SK-N-SH (cell line): ENCODE measurements around the gene ARHGEF17. TPM values are rescaled to one million over a fixed set of nuclear protein-coding genes. Genes with fewer than 3 reads are reported as not detected.

ENCODE experiments used
- CTCF ChIA-PET: fragments of 300-600, 350-600 bp; formaldehyde crosslinking; extraction: SDS; loops from one replicate; lab custom pipeline; 2021; lab: Yijun Ruan, JAX
- POLR2A ChIA-PET: fragments of 350-600 bp; sonication (Branson Sonifier 250); formaldehyde crosslinking; extraction: SDS; loops from one replicate; lab custom pipeline; 2020; ENCODE audit warnings: antibody characterized with exemption, inconsistent platforms; lab: Yijun Ruan, JAX
- DNase-seq: peaks from one replicate; pipeline ENCODE4 v3.0.0; 2012
- H2AFZ ChIP-seq: fragments of 200-600 bp; sonication (generic); 2 replicates; pipeline ENCODE4 v1.8.1; 2016; ENCODE audit warnings: antibody characterized with exemption, mild to moderate bottlenecking, low read depth
- H3F3A ChIP-seq: fragments of 200-600 bp; sonication (generic); replicated peaks from 2 replicates; pipeline ENCODE3; 2016; ENCODE audit warnings: antibody characterized with exemption, mild to moderate bottlenecking; ENCODE audit not compliant: insufficient read depth
- H3K27ac ChIP-seq, 2 experiments: fragments of 200-500 bp in 1 of 2; fragments of 200-600 bp in 1 of 2; sonication (Bioruptor generic) in 1 of 2; sonication (generic), shearing (Covaris generic) in 1 of 2; 2 replicates each; pipeline versions ENCODE4 v1.5.1 to v1.6.1; 2014 to 2016; ENCODE audit warnings: low read depth in 2 of 2, inconsistent platforms in 1 of 2, low read length in 1 of 2, mild to moderate bottlenecking in 1 of 2, mixed read lengths in 1 of 2
- H3K27me3 ChIP-seq: fragments of 200-600 bp; sonication (generic), shearing (Covaris generic); 2 replicates; pipeline ENCODE4 v1.6.1; 2016; ENCODE audit warnings: mixed run types; ENCODE audit not compliant: insufficient read depth
- H3K36me3 ChIP-seq, 2 experiments: fragments of 200-500 bp in 1 of 2; fragments of 200-600 bp in 1 of 2; sonication (Bioruptor generic) in 1 of 2; sonication (generic) in 1 of 2; replicated peaks in 1 of 2; 2 replicates each; pipeline versions ENCODE3 to v1.5.1; 2014 to 2016; ENCODE audit warnings: low read length in 1 of 2, mild to moderate bottlenecking in 1 of 2; ENCODE audit not compliant: insufficient read depth in 2 of 2, control insufficient read depth in 1 of 2
- H3K4me1 ChIP-seq, 2 experiments: fragments of 200-500 bp in 1 of 2; fragments of 200-600 bp in 1 of 2; sonication (Bioruptor generic) in 1 of 2; sonication (generic), shearing (Covaris generic) in 1 of 2; 2 replicates each; pipeline versions ENCODE4 v1.5.1 to v1.6.1; 2014 to 2016; ENCODE audit warnings: low read depth in 1 of 2, low read length in 1 of 2, mixed run types in 1 of 2; ENCODE audit not compliant: insufficient read depth in 2 of 2, control insufficient read depth in 1 of 2
- H3K4me2 ChIP-seq: fragments of 200-600 bp; sonication (generic), shearing (Covaris generic); 2 replicates; pipeline ENCODE4 v1.6.1; 2017; ENCODE audit warnings: mixed run types
- H3K4me3 ChIP-seq, 2 experiments: fragments of 200-500 bp in 1 of 2; fragments of 200-600 bp in 1 of 2; sonication (Bioruptor generic) in 1 of 2; sonication (generic), shearing (Covaris generic) in 1 of 2; 2 replicates each; pipeline versions ENCODE4 v1.5.1 to v1.8.1; 2014 to 2016; ENCODE audit warnings: low read depth in 2 of 2, inconsistent platforms in 1 of 2, low read length in 1 of 2, mild to moderate bottlenecking in 1 of 2, mixed read lengths in 1 of 2, moderate library complexity in 1 of 2
- H3K79me2 ChIP-seq: fragments of 200-600 bp; sonication (generic); 2 replicates; pipeline ENCODE4 v1.8.1; 2017; ENCODE audit warnings: mild to moderate bottlenecking; ENCODE audit not compliant: insufficient read depth
- H3K9ac ChIP-seq: fragments of 200-600 bp; sonication (generic); 2 replicates; pipeline ENCODE4 v1.6.1; 2017; ENCODE audit warnings: mixed run types
- H3K9me2 ChIP-seq: fragments of 200-600 bp; sonication (generic); 2 replicates; pipeline ENCODE4 v1.6.1; 2017; ENCODE audit warnings: mixed run types
- H3K9me3 ChIP-seq: fragments of 200-600 bp; sonication (generic); 2 replicates; pipeline ENCODE4 v1.6.1; 2017; ENCODE audit warnings: mixed run types, mild to moderate bottlenecking, moderate library complexity
- H4K20me1 ChIP-seq: fragments of 200-600 bp; sonication (generic); 2 replicates; pipeline ENCODE4 v1.6.1; 2017; ENCODE audit warnings: mild to moderate bottlenecking, mixed run types; ENCODE audit not compliant: insufficient read depth
- CHD2 ChIP-seq: fragments of 150-350 bp; IDR thresholded peaks from 2 replicates; pipeline ENCODE4 v1.6.1; 2018; ENCODE audit warnings: low read length; ENCODE audit not compliant: partially characterized antibody
- ELF1 ChIP-seq: IDR thresholded peaks from 2 replicates; pipeline ENCODE4 v1.4.0; 2012
- EP300 ChIP-seq, 2 experiments: IDR thresholded peaks; 2 replicates each; pipeline versions ENCODE4 v1.4.0 to v1.6.1; 2012; ENCODE audit warnings: borderline replicate concordance in 1 of 2, low read depth in 1 of 2, low read length in 1 of 2
- FOXJ3 ChIP-seq: sonication (generic); formaldehyde crosslinking; IDR thresholded peaks from 2 replicates; pipeline ENCODE4 v1.5.1; 2020; ENCODE audit warnings: mild to moderate bottlenecking, missing genetic modification reagents
- IRF3 ChIP-seq: fragments of 150-350 bp; IDR thresholded peaks from 2 replicates; pipeline ENCODE4 v1.6.1; 2016; ENCODE audit warnings: mild to moderate bottlenecking, low read depth, low read length
- JUND ChIP-seq: IDR thresholded peaks from 2 replicates; pipeline ENCODE4 v1.4.0; 2012
- RCOR1 ChIP-seq: fragments of 150-350 bp; IDR thresholded peaks from 2 replicates; pipeline ENCODE4 v1.6.1; 2017; ENCODE audit warnings: antibody characterized with exemption, low read length
- REST ChIP-seq: IDR thresholded peaks from 2 replicates; pipeline ENCODE4 v1.6.1; 2012; ENCODE audit warnings: mild to moderate bottlenecking, low read depth, low read length, moderate library complexity
- RFX5 ChIP-seq: IDR thresholded peaks from 2 replicates; pipeline ENCODE4 v1.6.1; 2012; ENCODE audit warnings: mild to moderate bottlenecking, improper control_type of control experiment, low read length
- SIN3A ChIP-seq: IDR thresholded peaks from 2 replicates; pipeline ENCODE4 v1.6.1; 2012; ENCODE audit warnings: low read depth, mild to moderate bottlenecking, low read length, moderate library complexity, borderline replicate concordance
- SMC3 ChIP-seq: IDR thresholded peaks from 2 replicates; pipeline ENCODE4 v1.6.1; 2012; ENCODE audit warnings: low read depth, low read length, improper control_type of control experiment
- TAF1 ChIP-seq: IDR thresholded peaks from 2 replicates; pipeline ENCODE4 v1.6.1; 2012; ENCODE audit warnings: low read depth, mild to moderate bottlenecking, low read length, moderate library complexity, borderline replicate concordance
- TCF12 ChIP-seq: IDR thresholded peaks from 2 replicates; pipeline ENCODE4 v1.4.0; 2012
- USF1 ChIP-seq: IDR thresholded peaks from 2 replicates; pipeline ENCODE4 v1.4.0; 2012; ENCODE audit warnings: low read depth, borderline replicate concordance
- USF2 ChIP-seq: fragments of 150-350 bp; IDR thresholded peaks from 2 replicates; pipeline ENCODE4 v1.6.1; 2017; ENCODE audit warnings: antibody characterized with exemption, low read length, low read depth, borderline replicate concordance
- YY1 ChIP-seq: IDR thresholded peaks from 2 replicates; pipeline ENCODE4 v1.4.0; 2012; ENCODE audit warnings: low read depth, mild to moderate bottlenecking
- WGBS: methylation state at CpG from one replicate; pipeline ENCODE4 v1.1.6; 2017; ENCODE audit warnings: low lambda C conversion rate; 5-methylcytosine and 5-hydroxymethylcytosine counted together
- polyA plus RNA-seq, 3 experiments: library from polyadenylated mRNA; depleted of rRNA; stranded (reverse); fragments of >200 nt; gene quantifications; 2 replicates each; pipeline ENCODE4 v1.2.3, GENCODE V29; 2012
- TF ChIP-seq, protein P1 (sequence below): IDR thresholded peaks from 2 replicates; pipeline ENCODE4; 2012
- TF ChIP-seq, protein P2 (sequence below): IDR thresholded peaks from 2 replicates; pipeline ENCODE4 v1.4.0; 2012; ENCODE audit warnings: low read depth

ARHGEF17 gene
- polyA plus RNA-seq, 1 of the 3 experiments (the other 2 are of a cell fraction): 45.9 TPM

DNA sequence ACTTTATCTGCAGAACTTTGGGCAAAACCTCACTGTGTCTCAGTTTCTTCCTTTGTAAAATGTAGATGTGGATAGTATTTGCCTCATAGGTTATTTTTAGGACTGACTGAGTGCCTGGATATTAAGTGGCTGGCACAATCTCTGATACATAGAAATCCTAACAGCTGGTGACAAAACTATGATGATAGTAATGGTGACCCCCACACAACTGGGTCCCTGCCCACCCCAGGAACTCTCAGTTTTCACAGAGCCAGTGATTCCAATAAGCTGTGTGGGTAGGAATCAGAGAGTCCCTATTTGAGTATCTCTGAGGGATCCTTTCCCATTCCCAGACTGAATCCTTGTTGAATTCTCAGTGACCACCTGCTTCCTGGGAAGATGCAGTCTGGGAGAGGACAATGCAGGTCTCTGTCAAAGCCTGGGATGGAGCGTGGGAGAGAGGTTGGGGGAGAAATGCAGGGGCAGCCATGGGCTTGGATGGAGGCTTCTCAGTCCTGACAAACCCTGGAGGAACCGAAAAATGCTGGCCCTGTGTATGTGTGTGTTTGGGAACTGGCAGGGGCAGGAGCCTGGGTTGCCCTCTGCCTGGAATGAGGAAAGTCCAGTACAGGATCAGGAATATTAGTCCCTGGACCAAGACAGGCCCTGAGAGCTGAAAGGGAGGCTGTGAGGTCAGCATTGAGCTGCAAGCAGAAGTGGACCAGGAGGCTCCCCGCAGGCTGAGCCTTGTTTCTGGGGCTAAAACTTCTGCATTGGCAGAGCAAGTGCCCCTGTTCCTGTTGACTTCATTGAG lies 42.0 kb upstream of the ARHGEF17 start:
- H3K36me3 ChIP-seq: no peaks in the 10 kb centered on the region
- H3K9me2 ChIP-seq: no peaks in the 10 kb centered on the region
- no peak overlapping the region for H3K4me3 ChIP-seq
- no peaks in the 10 kb centered on the region for H3K9me3 ChIP-seq
- H3K9ac ChIP-seq: no peak overlapping the region
- H3K4me2 ChIP-seq: no peak overlapping the region
- POLR2A ChIA-PET: no interaction called here
- WGBS: 65% methylated on average over 3 of the region's 3 CpGs
- CTCF ChIA-PET: interaction anchor here (0.9 to 15.0 kb wide), 5 partner anchors 13 to 70 kb away, joined by 3 to 179 read pairs (median 11); no protein-coding TSS in a partner anchor
- no peaks in the 10 kb centered on the region for H4K20me1 ChIP-seq
- no peak overlapping the region for H2AFZ ChIP-seq
- H3K79me2 ChIP-seq: no peaks in the 10 kb centered on the region
- TF ChIP-seq, protein P1, sequence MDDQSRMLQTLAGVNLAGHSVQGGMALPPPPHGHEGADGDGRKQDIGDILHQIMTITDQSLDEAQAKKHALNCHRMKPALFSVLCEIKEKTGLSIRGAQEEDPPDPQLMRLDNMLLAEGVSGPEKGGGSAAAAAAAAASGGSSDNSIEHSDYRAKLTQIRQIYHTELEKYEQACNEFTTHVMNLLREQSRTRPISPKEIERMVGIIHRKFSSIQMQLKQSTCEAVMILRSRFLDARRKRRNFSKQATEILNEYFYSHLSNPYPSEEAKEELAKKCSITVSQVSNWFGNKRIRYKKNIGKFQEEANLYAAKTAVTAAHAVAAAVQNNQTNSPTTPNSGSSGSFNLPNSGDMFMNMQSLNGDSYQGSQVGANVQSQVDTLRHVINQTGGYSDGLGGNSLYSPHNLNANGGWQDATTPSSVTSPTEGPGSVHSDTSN: no peak
- no peak for TF ChIP-seq REST
- TF ChIP-seq JUND: no peak
- TF ChIP-seq SIN3A: no peak
- TF ChIP-seq TCF12: no peak
- no peak for TF ChIP-seq RFX5
- no peak for TF ChIP-seq TAF1
- TF ChIP-seq, protein P2, sequence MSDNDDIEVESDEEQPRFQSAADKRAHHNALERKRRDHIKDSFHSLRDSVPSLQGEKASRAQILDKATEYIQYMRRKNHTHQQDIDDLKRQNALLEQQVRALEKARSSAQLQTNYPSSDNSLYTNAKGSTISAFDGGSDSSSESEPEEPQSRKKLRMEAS: no peak
- TF ChIP-seq YY1: no peak
- no peak for TF ChIP-seq FOXJ3 (CRISPR knock-in tag)
- H3F3A ChIP-seq: no peaks in the 10 kb centered on the region
- H3K27me3 ChIP-seq: no peaks in the 10 kb centered on the region
- no peak for DNase-seq
- H3K4me1 ChIP-seq: peaks cover 0 to 25% of the 10 kb centered on the region in 2 experiments; a peak in 2 of 4 replicates
- no peak overlapping the region for H3K27ac ChIP-seq

DNA sequence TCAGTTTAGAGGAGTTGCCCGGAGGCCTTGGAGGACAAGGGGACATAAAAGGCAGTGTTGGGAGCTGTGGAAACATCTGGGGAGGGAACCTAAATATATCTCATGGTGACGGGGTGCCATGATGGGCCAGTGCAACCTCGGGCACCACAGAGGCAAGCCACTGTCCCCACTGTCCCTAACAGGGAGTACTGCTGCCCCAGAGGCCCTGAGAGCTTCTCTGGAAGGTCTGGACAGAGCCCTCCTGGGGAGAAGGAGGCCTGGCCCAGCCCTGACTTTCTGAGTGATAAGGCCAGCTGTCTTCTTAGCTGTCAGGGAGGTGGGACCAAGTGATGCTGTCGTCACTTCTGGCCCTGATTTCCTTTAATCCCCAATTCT lies 41.4 kb upstream of the ARHGEF17 start:
- TF ChIP-seq SMC3 (no peak), EP300 (IDR thresholded peaks at IDR 0.05; ENCODE audit: borderline replicate concordance in 1 of 2, low read depth in 1 of 2, low read length in 1 of 2) (no peak), RCOR1 (no peak), TAF1 (no peak), ELF1 (no peak), CHD2 (no peak), USF1 (no peak), IRF3 (no peak), USF2 (no peak), YY1 (no peak)
- Histone ChIP-seq H3K27ac (no peak overlapping the region), H3K36me3 (no peaks in the 10 kb centered on the region), H3K4me3 (no peak overlapping the region), H3K9ac (no peak overlapping the region), H3K9me3 (no peaks in the 10 kb centered on the region), H3K4me2 (no peak overlapping the region), H3K27me3 (no peaks in the 10 kb centered on the region), H3K9me2 (no peaks in the 10 kb centered on the region), H3F3A (no peaks in the 10 kb centered on the region), H3K4me1 (peaks cover under 1 to 31% of the 10 kb centered on the region in 2 experiments; a peak in 2 of 4 replicates), H3K79me2 (no peaks in the 10 kb centered on the region), H4K20me1 (no peaks in the 10 kb centered on the region), H2AFZ (no peak overlapping the region)
- ChIA-PET POLR2A (no interaction called here), CTCF (interaction anchor here (0.9 to 15.0 kb wide), 4 partner anchors 19 to 69 kb away, joined by 4 to 179 read pairs (median 72); no protein-coding TSS in a partner anchor)
- no peak for DNase-seq
- WGBS: 80% methylated on average over 3 of the region's 4 CpGs
